ENCODE data around the gene PCNX2. TPM values are rescaled to one million over a fixed set of nuclear protein-coding genes. Genes with fewer than 3 reads are reported as not detected.
"Not testable (repeated sequence)": the region's sequence is repeated elsewhere in the genome, so short reads cannot be mapped to it uniquely, and the experiment has no call there.

Gene PCNX2
- total RNA-seq, 2 donors from 2014 or later: 8.4 to 23.2 TPM

DNA sequence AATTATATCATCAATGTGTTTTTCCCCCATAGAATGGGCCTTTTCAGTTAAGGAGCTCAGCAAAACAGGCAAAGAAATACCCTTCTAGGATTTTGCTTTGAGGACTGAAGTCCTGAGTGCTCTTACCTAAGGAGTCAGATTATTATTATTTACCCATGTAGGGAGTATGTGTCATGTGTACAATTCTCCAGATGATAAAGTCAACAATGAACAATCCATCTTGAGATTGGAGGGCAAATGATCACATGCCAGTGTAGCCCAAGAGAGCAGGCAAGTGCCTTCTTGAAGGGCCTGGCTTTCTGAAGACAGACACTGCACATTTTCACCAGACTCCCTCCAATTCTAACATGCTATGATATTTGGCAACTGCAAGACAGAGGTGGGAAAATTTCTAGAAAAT, 159.7 kb downstream of the PCNX2 start:
- DNase-seq (ENCODE audit: low spot score): no peak
- TF ChIP-seq, protein P1, sequence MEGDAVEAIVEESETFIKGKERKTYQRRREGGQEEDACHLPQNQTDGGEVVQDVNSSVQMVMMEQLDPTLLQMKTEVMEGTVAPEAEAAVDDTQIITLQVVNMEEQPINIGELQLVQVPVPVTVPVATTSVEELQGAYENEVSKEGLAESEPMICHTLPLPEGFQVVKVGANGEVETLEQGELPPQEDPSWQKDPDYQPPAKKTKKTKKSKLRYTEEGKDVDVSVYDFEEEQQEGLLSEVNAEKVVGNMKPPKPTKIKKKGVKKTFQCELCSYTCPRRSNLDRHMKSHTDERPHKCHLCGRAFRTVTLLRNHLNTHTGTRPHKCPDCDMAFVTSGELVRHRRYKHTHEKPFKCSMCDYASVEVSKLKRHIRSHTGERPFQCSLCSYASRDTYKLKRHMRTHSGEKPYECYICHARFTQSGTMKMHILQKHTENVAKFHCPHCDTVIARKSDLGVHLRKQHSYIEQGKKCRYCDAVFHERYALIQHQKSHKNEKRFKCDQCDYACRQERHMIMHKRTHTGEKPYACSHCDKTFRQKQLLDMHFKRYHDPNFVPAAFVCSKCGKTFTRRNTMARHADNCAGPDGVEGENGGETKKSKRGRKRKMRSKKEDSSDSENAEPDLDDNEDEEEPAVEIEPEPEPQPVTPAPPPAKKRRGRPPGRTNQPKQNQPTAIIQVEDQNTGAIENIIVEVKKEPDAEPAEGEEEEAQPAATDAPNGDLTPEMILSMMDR (IDR thresholded peaks at IDR 0.05): no peak
- TF ChIP-seq POLR2A (IDR thresholded peaks at IDR 0.05) (no peak), POLR2AphosphoS5 (IDR thresholded peaks at IDR 0.05) (no peak)
- intact Hi-C loops (cut with DNase I): no loop called here

GRCh38 chr1:233132445-233132844, 163.1 kb downstream of the PCNX2 start:
- Histone ChIP-seq H3K27me3 (replicated peaks; ENCODE audit: insufficient read depth) (no peaks in the 10 kb centered on the region), H3K4me1 (replicated peaks) (no peaks in the 10 kb centered on the region), H3K9me3 (no peaks in the 10 kb centered on the region), H3K27ac (no peak overlapping the region), H3K36me3 (no peaks in the 10 kb centered on the region), H3K4me3 (no peak overlapping the region)
- intact Hi-C loops (cut with DNase I): no loop called here
- TF ChIP-seq, protein P1 (IDR thresholded peaks at IDR 0.05): no peak
- no peak for TF ChIP-seq POLR2A (IDR thresholded peaks at IDR 0.05)
- no peak for DNase-seq (ENCODE audit: low spot score)
- WGBS: 92% methylated on average over 3 of the region's 3 CpGs

More for the DNA sequence above, 159.7 kb downstream of the PCNX2 start:
- H3K27ac ChIP-seq: no peak overlapping the region
- H3K36me3 ChIP-seq: no peaks in the 10 kb centered on the region
- H3K27me3 ChIP-seq (replicated peaks; ENCODE audit: insufficient read depth): no peaks in the 10 kb centered on the region
- H3K4me1 ChIP-seq (replicated peaks): no peaks in the 10 kb centered on the region
- H3K9me3 ChIP-seq: no peaks in the 10 kb centered on the region
- H3K4me3 ChIP-seq: no peak overlapping the region

DNA sequence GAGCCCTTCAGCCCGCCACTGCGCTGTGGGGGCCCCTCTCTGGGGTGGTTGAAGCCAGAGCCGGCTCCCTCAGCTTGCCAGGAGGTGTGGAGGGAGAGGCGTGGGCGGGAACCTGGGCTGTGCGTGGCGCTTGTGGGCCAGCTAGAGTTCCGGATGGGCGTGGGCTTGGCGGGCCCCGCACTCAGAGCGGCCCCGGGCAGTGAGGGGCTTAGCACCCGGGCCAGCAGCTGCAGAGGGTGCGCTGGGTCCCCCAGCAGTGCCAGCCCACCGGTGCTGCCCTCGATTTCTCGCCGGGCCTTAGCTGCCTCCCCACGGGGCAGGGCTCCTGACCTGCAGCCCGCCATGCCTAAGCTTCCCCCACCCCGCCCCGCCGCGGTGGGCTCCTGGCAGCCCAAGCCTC, 166.5 kb downstream of the PCNX2 start:
- H3K27ac ChIP-seq; H3K4me1 ChIP-seq (replicated peaks); H3K9me3 ChIP-seq; H3K36me3 ChIP-seq; H3K4me3 ChIP-seq; intact Hi-C loops (cut with DNase I); DNase-seq (ENCODE audit: low spot score); H3K27me3 ChIP-seq (replicated peaks; ENCODE audit: insufficient read depth): not testable (repeated sequence)
- WGBS: 97% methylated on average over 13 of the region's 25 CpGs

- TF ChIP-seq POLR2A (IDR thresholded peaks at IDR 0.05): no peak
- no peak for TF ChIP-seq POLR2AphosphoS5 (IDR thresholded peaks at IDR 0.05)
- TF ChIP-seq, protein P1 (IDR thresholded peaks at IDR 0.05): no peak
- H3K27ac ChIP-seq: no peak overlapping the region
- H3K9me3 ChIP-seq: no peaks in the 10 kb centered on the region
- intact Hi-C loops (cut with DNase I): no loop called here
- H3K27me3 ChIP-seq (replicated peaks; ENCODE audit: insufficient read depth): no peaks in the 10 kb centered on the region
- DNase-seq (ENCODE audit: low spot score): no peak
- no peaks in the 10 kb centered on the region for H3K4me1 ChIP-seq (replicated peaks)
- no peak overlapping the region for H3K4me3 ChIP-seq
- 84% methylated on average over 7 of the region's 7 CpGs for WGBS
- no peaks in the 10 kb centered on the region for H3K36me3 ChIP-seq
Observed at GRCh38 chr1:233127157-233127556, 168.4 kb downstream of the PCNX2 start.

- no peak overlapping the region for H3K4me3 ChIP-seq
- WGBS: 99% methylated on average over 2 of the region's 2 CpGs
- H3K4me1 ChIP-seq (replicated peaks): no peaks in the 10 kb centered on the region
- no peaks in the 10 kb centered on the region for H3K9me3 ChIP-seq
- no peak overlapping the region for H3K27ac ChIP-seq
- DNase-seq (ENCODE audit: low spot score): no peak
- intact Hi-C loops (cut with DNase I): no loop called here
- H3K36me3 ChIP-seq: no peaks in the 10 kb centered on the region
- no peak for TF ChIP-seq POLR2A (IDR thresholded peaks at IDR 0.05)
- TF ChIP-seq, protein P1 (IDR thresholded peaks at IDR 0.05): no peak
- TF ChIP-seq POLR2AphosphoS5 (IDR thresholded peaks at IDR 0.05): no peak
- H3K27me3 ChIP-seq (replicated peaks; ENCODE audit: insufficient read depth): no peaks in the 10 kb centered on the region
Observed at GRCh38 chr1:233122779-233123178, 172.7 kb downstream of the PCNX2 start.

All from prostate gland (tissue), 2 donors.